SK-N-SH (cell line): ENCODE measurements around the gene KLHL14. TPM values are rescaled to one million over a fixed set of nuclear protein-coding genes. Genes with fewer than 3 reads are reported as not detected.

Experiments
- CTCF ChIA-PET: fragments of 300-600, 350-600 bp; formaldehyde crosslinking; extraction: SDS; loops from one replicate; lab custom pipeline; 2021; lab: Yijun Ruan, JAX
- POLR2A ChIA-PET: fragments of 350-600 bp; sonication (Branson Sonifier 250); formaldehyde crosslinking; extraction: SDS; loops from one replicate; lab custom pipeline; 2020; ENCODE audit warnings: antibody characterized with exemption, inconsistent platforms; lab: Yijun Ruan, JAX
- DNase-seq: peaks from one replicate; pipeline ENCODE4 v3.0.0; 2012
- H2AFZ ChIP-seq: fragments of 200-600 bp; sonication (generic); 2 replicates; pipeline ENCODE4 v1.8.1; 2016; ENCODE audit warnings: antibody characterized with exemption, mild to moderate bottlenecking, low read depth
- H3F3A ChIP-seq: fragments of 200-600 bp; sonication (generic); replicated peaks from 2 replicates; pipeline ENCODE3; 2016; ENCODE audit warnings: antibody characterized with exemption, mild to moderate bottlenecking; ENCODE audit not compliant: insufficient read depth
- H3K27ac ChIP-seq, 2 experiments: fragments of 200-500 bp in 1 of 2; fragments of 200-600 bp in 1 of 2; sonication (Bioruptor generic) in 1 of 2; sonication (generic), shearing (Covaris generic) in 1 of 2; 2 replicates each; pipeline versions ENCODE4 v1.5.1 to v1.6.1; 2014 to 2016; ENCODE audit warnings: low read depth in 2 of 2, inconsistent platforms in 1 of 2, low read length in 1 of 2, mild to moderate bottlenecking in 1 of 2, mixed read lengths in 1 of 2
- H3K27me3 ChIP-seq: fragments of 200-600 bp; sonication (generic), shearing (Covaris generic); 2 replicates; pipeline ENCODE4 v1.6.1; 2016; ENCODE audit warnings: mixed run types; ENCODE audit not compliant: insufficient read depth
- H3K36me3 ChIP-seq, 2 experiments: fragments of 200-500 bp in 1 of 2; fragments of 200-600 bp in 1 of 2; sonication (Bioruptor generic) in 1 of 2; sonication (generic) in 1 of 2; replicated peaks in 1 of 2; 2 replicates each; pipeline versions ENCODE3 to v1.5.1; 2014 to 2016; ENCODE audit warnings: low read length in 1 of 2, mild to moderate bottlenecking in 1 of 2; ENCODE audit not compliant: insufficient read depth in 2 of 2, control insufficient read depth in 1 of 2
- H3K4me1 ChIP-seq, 2 experiments: fragments of 200-500 bp in 1 of 2; fragments of 200-600 bp in 1 of 2; sonication (Bioruptor generic) in 1 of 2; sonication (generic), shearing (Covaris generic) in 1 of 2; 2 replicates each; pipeline versions ENCODE4 v1.5.1 to v1.6.1; 2014 to 2016; ENCODE audit warnings: low read depth in 1 of 2, low read length in 1 of 2, mixed run types in 1 of 2; ENCODE audit not compliant: insufficient read depth in 2 of 2, control insufficient read depth in 1 of 2
- H3K4me2 ChIP-seq: fragments of 200-600 bp; sonication (generic), shearing (Covaris generic); 2 replicates; pipeline ENCODE4 v1.6.1; 2017; ENCODE audit warnings: mixed run types
- H3K4me3 ChIP-seq, 2 experiments: fragments of 200-500 bp in 1 of 2; fragments of 200-600 bp in 1 of 2; sonication (Bioruptor generic) in 1 of 2; sonication (generic), shearing (Covaris generic) in 1 of 2; 2 replicates each; pipeline versions ENCODE4 v1.5.1 to v1.8.1; 2014 to 2016; ENCODE audit warnings: low read depth in 2 of 2, inconsistent platforms in 1 of 2, low read length in 1 of 2, mild to moderate bottlenecking in 1 of 2, mixed read lengths in 1 of 2, moderate library complexity in 1 of 2
- H3K79me2 ChIP-seq: fragments of 200-600 bp; sonication (generic); 2 replicates; pipeline ENCODE4 v1.8.1; 2017; ENCODE audit warnings: mild to moderate bottlenecking; ENCODE audit not compliant: insufficient read depth
- H3K9ac ChIP-seq: fragments of 200-600 bp; sonication (generic); 2 replicates; pipeline ENCODE4 v1.6.1; 2017; ENCODE audit warnings: mixed run types
- H3K9me2 ChIP-seq: fragments of 200-600 bp; sonication (generic); 2 replicates; pipeline ENCODE4 v1.6.1; 2017; ENCODE audit warnings: mixed run types
- H3K9me3 ChIP-seq: fragments of 200-600 bp; sonication (generic); 2 replicates; pipeline ENCODE4 v1.6.1; 2017; ENCODE audit warnings: mixed run types, mild to moderate bottlenecking, moderate library complexity
- H4K20me1 ChIP-seq: fragments of 200-600 bp; sonication (generic); 2 replicates; pipeline ENCODE4 v1.6.1; 2017; ENCODE audit warnings: mild to moderate bottlenecking, mixed run types; ENCODE audit not compliant: insufficient read depth
- CTCF ChIP-seq: fragments of 200-600 bp; sonication (generic); IDR thresholded peaks from 2 replicates; pipeline ENCODE4 v1.6.1; 2017; ENCODE audit warnings: antibody characterized with exemption, mild to moderate bottlenecking, moderate library complexity
- EP300 ChIP-seq, 2 experiments: IDR thresholded peaks; 2 replicates each; pipeline versions ENCODE4 v1.4.0 to v1.6.1; 2012; ENCODE audit warnings: borderline replicate concordance in 1 of 2, low read depth in 1 of 2, low read length in 1 of 2
- EZH2phosphoT487 ChIP-seq: fragments of 200-600 bp; sonication (generic); IDR thresholded peaks from 2 replicates; pipeline ENCODE4 v1.6.1; 2017; ENCODE audit warnings: low read depth, mixed run types, mild to moderate bottlenecking, antibody characterized with exemption, moderate library complexity, borderline replicate concordance
- FOXJ3 ChIP-seq: sonication (generic); formaldehyde crosslinking; IDR thresholded peaks from 2 replicates; pipeline ENCODE4 v1.5.1; 2020; ENCODE audit warnings: mild to moderate bottlenecking, missing genetic modification reagents
- FOXM1 ChIP-seq: IDR thresholded peaks from 2 replicates; pipeline ENCODE4 v1.4.0; 2012; ENCODE audit warnings: low read depth, mild to moderate bottlenecking
- GATA2 ChIP-seq: sonication (generic); formaldehyde crosslinking; IDR thresholded peaks from 2 replicates; pipeline ENCODE4 v1.5.0; 2020; ENCODE audit warnings: mild to moderate bottlenecking, missing genetic modification reagents
- MXI1 ChIP-seq: IDR thresholded peaks from 2 replicates; pipeline ENCODE4 v1.6.1; 2012; ENCODE audit warnings: mild to moderate bottlenecking, low read depth, low read length, improper control_type of control experiment
- NRF1 ChIP-seq: IDR thresholded peaks from 2 replicates; pipeline ENCODE4 v1.6.1; 2012; ENCODE audit warnings: low read depth, mild to moderate bottlenecking, low read length
- PBX3 ChIP-seq: IDR thresholded peaks from 2 replicates; pipeline ENCODE4; 2012
- POLR2AphosphoS5 ChIP-seq: IDR thresholded peaks from 2 replicates; pipeline ENCODE4 v1.6.1; 2012; ENCODE audit warnings: low read depth, low read length
- RAD21 ChIP-seq: IDR thresholded peaks from 2 replicates; pipeline ENCODE4 v1.6.1; 2012; ENCODE audit warnings: mild to moderate bottlenecking, low read length
- RCOR1 ChIP-seq: fragments of 150-350 bp; IDR thresholded peaks from 2 replicates; pipeline ENCODE4 v1.6.1; 2017; ENCODE audit warnings: antibody characterized with exemption, low read length
- REST ChIP-seq: IDR thresholded peaks from 2 replicates; pipeline ENCODE4 v1.6.1; 2012; ENCODE audit warnings: mild to moderate bottlenecking, low read depth, low read length, moderate library complexity
- RXRA ChIP-seq: IDR thresholded peaks from 2 replicates; pipeline ENCODE4 v1.4.0; 2012; ENCODE audit warnings: low read depth, mild to moderate bottlenecking, borderline replicate concordance
- SIN3A ChIP-seq: IDR thresholded peaks from 2 replicates; pipeline ENCODE4 v1.6.1; 2012; ENCODE audit warnings: low read depth, mild to moderate bottlenecking, low read length, moderate library complexity, borderline replicate concordance
- SMC3 ChIP-seq: IDR thresholded peaks from 2 replicates; pipeline ENCODE4 v1.6.1; 2012; ENCODE audit warnings: low read depth, low read length, improper control_type of control experiment
- YY1 ChIP-seq: IDR thresholded peaks from 2 replicates; pipeline ENCODE4 v1.4.0; 2012; ENCODE audit warnings: low read depth, mild to moderate bottlenecking
- WGBS: methylation state at CpG from one replicate; pipeline ENCODE4 v1.1.6; 2017; ENCODE audit warnings: low lambda C conversion rate; 5-methylcytosine and 5-hydroxymethylcytosine counted together
- polyA plus RNA-seq, 3 experiments: library from polyadenylated mRNA; depleted of rRNA; stranded (reverse); fragments of >200 nt; gene quantifications; 2 replicates each; pipeline ENCODE4 v1.2.3, GENCODE V29; 2012
- TF ChIP-seq, protein P1 (sequence below): fragments of 150-350 bp; IDR thresholded peaks from 2 replicates; pipeline ENCODE4 v1.6.1; 2017; ENCODE audit warnings: antibody characterized with exemption, low read length, low read depth, borderline replicate concordance

KLHL14 gene
- polyA plus RNA-seq, 1 of the 3 experiments (the other 2 are of a cell fraction): not detected

DNA sequence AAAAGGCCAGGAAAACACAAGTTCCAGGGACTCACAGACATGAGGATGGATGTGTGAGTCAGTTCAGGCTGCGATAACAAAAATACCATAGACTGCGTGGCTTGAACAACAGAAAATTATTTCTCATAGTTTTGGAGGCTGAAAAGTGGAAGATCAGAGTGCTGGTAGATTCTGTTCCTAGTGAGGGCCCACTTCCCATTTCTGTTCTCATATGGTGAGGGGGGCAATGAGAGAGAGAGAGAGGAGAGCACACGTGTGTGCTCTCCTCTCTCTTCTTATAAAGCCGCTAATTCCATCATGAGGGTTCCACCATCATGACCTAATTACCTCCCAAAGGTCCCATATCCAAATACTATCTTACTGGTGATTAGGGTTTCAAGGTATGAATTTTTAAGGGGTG is 23.0 kb downstream of the KLHL14 start:
- H3K79me2 ChIP-seq: no peaks in the 10 kb centered on the region
- TF ChIP-seq EP300 (IDR thresholded peaks at IDR 0.05; ENCODE audit: borderline replicate concordance in 1 of 2, low read depth in 1 of 2, low read length in 1 of 2): no peak
- TF ChIP-seq RXRA: no peak
- TF ChIP-seq SMC3: no peak
- TF ChIP-seq FOXM1: no peak
- no peak for TF ChIP-seq NRF1
- no peak for TF ChIP-seq MXI1
- no peak for TF ChIP-seq GATA2 (CRISPR knock-in tag)
- no peak for TF ChIP-seq SIN3A
- no peak for TF ChIP-seq POLR2AphosphoS5
- TF ChIP-seq REST: no peak
- no peak for TF ChIP-seq RCOR1
- TF ChIP-seq YY1: no peak
- TF ChIP-seq, all 33 proteins: peak for 0
- no peak overlapping the region for H3K4me3 ChIP-seq
- no peaks in the 10 kb centered on the region for H3K4me1 ChIP-seq
- POLR2A ChIA-PET: no interaction called here
- no peaks in the 10 kb centered on the region for H3K9me3 ChIP-seq
- no peaks in the 10 kb centered on the region for H4K20me1 ChIP-seq
- DNase-seq: no peak
- H3K4me2 ChIP-seq: no peak overlapping the region
- H3K9ac ChIP-seq: no peak overlapping the region
- no peaks in the 10 kb centered on the region for H3K9me2 ChIP-seq
- no peak overlapping the region for H2AFZ ChIP-seq
- WGBS: 48% methylated on average over 4 of the region's 4 CpGs
- H3K27me3 ChIP-seq: no peaks in the 10 kb centered on the region
- H3F3A ChIP-seq: no peaks in the 10 kb centered on the region
- CTCF ChIA-PET: no interaction called here
- no peaks in the 10 kb centered on the region for H3K36me3 ChIP-seq
- no peak overlapping the region for H3K27ac ChIP-seq

DNA sequence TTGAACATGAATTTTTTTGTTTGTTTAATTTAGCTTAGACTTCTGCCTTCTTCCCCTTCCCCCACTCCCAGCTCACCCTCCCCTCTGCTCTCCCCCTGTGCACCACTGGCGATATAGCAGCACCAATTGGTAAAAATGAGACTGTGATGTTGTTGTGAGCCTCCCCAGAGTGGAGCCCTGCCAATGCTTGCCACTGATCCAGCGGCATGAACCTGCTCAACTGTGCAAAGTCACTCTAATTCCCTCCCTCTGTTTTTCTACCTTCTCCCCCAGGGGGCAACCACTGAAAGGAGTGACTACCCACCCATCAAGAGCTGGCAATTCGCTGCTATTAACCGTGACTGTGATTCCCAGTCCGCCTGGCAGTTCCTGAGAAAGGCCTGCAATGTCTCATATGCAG is 30.2 kb downstream of the KLHL14 start:
- no peaks in the 10 kb centered on the region for H3K79me2 ChIP-seq
- TF ChIP-seq PBX3 (no peak), FOXJ3 (no peak), REST (no peak), CTCF (no peak), RAD21 (no peak), EZH2phosphoT487 (no peak)
- TF ChIP-seq, protein P1, sequence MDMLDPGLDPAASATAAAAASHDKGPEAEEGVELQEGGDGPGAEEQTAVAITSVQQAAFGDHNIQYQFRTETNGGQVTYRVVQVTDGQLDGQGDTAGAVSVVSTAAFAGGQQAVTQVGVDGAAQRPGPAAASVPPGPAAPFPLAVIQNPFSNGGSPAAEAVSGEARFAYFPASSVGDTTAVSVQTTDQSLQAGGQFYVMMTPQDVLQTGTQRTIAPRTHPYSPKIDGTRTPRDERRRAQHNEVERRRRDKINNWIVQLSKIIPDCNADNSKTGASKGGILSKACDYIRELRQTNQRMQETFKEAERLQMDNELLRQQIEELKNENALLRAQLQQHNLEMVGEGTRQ: no peak

More for the DNA sequence above, 30.2 kb downstream of the KLHL14 start:
- Histone ChIP-seq H2AFZ (no peak overlapping the region), H3K9me2 (no peaks in the 10 kb centered on the region), H4K20me1 (no peaks in the 10 kb centered on the region), H3K36me3 (no peaks in the 10 kb centered on the region), H3K9ac (no peak overlapping the region), H3K27me3 (no peaks in the 10 kb centered on the region), H3K4me2 (no peak overlapping the region), H3K4me1 (no peaks in the 10 kb centered on the region), H3K9me3 (no peaks in the 10 kb centered on the region), H3K27ac (no peak overlapping the region), H3K4me3 (no peak overlapping the region), H3F3A (no peaks in the 10 kb centered on the region)
- 32% methylated on average over 5 of the region's 5 CpGs for WGBS
- CTCF ChIA-PET: interaction anchor here (0.6 to 2.0 kb wide), 2 partner anchors 28 to 51 kb away, joined by 3 to 5 read pairs; no protein-coding TSS in a partner anchor
- no peak for DNase-seq
- POLR2A ChIA-PET: no interaction called here
